Medulla oblongata (tissue), 1 donor: Measurements from ENCODE around the gene ZNF217.
A peak's percentile ranks its signal among the peaks of the same experiment; 100 is the strongest.
"Not testable (repeated sequence)": the region's sequence is repeated elsewhere in the genome, so short reads cannot be mapped to it uniquely, and the experiment has no call there.

Experiments used
- DNase-seq: peaks from one replicate; pipeline ENCODE4 v3.0.0-alpha.2; 2015; ENCODE audit errors: extremely low spot score

The ZNF217 gene

DNA sequence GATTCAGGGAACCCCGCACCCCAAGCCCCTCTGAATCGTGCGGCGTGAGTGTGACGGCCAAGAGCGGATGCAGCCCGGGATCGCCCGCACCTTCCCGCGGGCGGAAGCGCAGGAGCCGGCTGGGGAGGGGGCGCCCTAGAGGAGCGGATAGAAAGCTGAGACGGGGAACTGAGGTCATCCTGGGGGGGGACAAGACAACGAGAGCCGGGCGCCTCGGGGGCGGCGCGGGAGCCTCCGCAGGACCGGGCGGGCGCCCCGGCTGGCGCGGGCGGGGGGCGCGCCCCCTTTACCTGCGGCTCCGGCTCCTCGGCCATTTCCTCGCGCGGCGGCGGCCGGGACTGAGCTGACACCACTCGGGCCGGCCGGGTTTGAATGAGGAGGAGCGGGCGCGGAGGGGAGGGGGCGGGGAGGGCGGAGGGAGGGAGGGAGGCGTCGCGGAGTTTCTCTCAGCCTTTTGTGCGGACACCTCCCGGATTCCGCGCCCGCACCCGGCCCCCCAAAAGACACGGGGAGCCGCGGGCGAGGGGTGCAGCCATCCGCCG lies at the start of gene ZNF217:
Gene ZNF217 (minus strand): TSS at position 374 of the 542 bp plus-strand sequence. CDS start 11,013 bp downstream, outside the sequence.
- peak; percentile 51 for DNase-seq

DNA sequence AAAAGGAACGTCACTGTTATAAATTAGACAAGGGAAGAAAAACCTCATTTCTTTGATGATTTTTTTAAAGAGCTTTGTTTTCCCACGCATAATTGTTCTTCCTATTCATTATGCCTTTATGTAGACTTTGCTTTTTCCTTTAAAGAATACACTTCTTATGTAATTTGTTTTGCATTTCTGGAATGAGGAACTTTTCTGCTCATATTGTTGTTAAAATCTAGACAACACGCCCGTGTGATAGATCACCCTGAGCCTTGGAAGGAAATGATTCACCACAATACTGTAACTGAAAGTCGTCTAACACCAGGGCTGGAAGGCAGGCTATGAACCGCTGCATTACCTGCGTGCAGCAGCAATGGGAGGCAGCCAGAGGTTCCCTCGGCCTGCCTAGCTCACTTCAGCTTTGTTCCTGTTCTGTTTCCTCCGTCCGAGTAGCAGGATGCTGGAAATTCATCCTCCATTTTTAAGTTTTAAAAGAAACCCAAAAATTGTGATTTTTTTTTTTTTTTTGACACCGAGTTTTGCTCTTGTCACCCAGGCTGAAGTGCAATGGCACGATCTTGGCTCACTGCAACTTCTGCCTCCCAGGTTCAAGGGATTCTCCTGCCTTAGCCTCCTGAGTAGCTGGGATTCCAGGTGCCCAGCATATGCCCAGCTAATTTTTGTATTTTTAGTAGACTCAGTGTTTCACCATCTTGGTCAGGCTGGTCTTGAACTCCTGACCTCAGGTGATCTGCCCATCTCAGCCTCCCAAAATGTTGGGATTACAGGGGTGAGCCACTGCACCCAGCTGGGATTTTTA lies 49.6 kb upstream of the ZNF217 start:
- peak; percentile 47 for DNase-seq

DNA sequence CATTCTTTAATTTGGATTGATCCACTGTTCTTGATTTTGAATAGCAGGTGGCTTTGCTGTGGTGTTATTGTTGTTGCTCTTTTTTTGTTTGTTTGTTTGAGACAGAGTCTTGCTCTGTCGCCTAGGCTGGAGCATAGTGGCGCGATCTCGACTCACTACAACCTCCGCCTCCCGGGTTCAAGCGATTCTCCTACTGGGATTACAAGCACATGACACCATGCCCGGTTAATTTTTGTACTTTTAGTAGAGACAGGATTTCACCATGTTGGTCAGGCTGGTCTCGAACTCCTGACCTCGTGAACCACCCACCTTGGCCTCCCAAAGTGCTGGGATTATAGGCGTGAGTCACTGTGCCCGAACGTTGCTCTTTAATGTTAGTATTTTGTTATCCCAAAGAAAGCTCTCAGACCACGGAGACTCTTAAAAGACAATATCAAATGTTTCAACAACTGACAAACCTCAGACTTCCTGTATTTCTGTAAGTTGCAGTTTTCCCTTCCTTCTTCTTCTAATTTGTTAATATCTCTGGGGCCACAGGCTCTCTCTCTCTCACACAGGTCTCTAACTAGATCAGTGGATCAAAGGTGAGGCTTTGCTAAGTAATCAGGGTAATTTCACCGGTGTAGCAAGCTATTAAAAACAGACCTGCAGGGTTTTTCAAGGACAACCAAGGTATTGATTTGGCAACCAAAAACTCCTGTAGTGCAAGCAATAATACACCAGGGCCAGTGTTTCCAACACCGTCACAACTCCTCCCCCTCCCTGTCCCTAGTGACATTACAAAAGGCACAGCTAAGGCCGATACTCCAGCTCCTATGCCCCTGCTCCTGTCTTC lies 48.8 kb upstream of the ZNF217 start:
- DNase-seq: peak; percentile 68

DNA sequence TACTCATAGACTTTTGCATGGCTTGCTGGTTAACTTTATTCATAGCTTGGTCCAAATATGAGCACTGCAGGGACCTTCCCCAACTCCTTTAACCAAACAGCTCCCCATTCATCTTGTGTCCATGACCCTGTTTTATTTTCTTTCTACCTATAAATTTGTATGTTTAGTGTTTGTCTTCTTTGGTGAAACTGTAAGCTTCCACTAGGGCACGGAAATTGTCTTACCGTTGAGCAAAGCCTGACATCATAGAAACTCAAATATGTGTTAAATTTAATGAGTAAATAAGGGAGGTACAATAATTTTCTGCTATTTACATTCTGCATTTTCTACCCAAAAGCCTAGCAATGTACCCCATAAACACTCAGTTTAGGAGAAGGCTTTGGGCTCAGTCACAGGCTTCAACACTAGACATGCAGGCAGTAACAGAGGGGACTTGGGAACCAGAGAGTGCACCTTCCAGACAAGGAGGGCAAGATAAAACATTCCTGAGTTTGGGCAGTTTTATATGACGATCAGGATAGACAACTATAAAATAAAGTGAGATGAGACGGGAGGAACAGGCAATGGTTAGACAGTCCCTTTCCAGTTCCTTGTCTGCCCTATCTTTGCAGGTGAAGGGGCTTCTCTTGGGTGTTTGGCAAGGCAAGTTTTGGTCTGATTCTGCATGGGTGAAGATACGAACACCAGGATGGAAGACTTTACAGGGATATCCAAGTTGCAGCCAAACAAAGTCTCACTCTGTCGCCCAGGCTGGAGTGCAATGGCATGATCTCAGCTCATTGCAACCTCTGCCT lies 46.2 kb upstream of the ZNF217 start:
- no peak for DNase-seq

DNA sequence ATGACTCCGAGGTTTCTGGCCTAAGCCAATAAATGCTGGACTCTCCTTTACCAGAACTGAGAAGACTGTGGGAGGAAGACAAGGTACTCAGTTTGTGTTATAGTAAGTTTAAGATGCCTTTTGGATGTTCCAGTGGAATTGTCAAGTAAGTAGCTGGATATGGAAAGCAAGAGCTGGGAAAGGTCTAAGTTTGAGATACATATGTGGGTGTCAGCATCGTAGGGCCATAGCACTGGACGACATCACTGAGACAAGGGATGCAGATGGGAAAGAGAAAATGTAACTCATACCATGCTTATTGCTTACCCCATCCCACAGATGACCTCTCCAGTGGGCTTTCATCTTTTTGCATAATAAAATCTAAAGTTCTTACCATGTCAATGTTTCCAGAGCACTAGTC lies 45.5 kb upstream of the ZNF217 start:
- no peak for DNase-seq

DNA sequence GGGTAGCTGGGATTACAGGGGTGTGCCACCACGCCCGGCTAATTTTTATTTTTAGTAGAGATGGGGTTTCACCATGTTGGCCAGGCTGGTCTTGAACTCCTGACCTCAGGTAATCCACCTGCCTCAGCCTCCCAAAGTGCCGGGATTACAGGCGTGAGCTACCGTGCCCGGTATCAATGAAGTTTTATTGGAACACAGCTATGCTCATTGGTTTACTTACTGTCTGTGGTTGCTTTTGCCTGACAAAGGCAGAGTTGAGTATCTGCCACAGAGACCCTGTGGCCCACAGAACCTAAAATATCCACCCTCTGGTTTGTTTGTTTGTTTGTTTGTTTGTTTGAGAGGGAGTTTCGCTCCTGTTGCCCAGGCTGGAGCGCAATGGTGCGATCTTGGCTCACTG lies 43.7 kb upstream of the ZNF217 start:
- not testable (repeated sequence) for DNase-seq

DNA sequence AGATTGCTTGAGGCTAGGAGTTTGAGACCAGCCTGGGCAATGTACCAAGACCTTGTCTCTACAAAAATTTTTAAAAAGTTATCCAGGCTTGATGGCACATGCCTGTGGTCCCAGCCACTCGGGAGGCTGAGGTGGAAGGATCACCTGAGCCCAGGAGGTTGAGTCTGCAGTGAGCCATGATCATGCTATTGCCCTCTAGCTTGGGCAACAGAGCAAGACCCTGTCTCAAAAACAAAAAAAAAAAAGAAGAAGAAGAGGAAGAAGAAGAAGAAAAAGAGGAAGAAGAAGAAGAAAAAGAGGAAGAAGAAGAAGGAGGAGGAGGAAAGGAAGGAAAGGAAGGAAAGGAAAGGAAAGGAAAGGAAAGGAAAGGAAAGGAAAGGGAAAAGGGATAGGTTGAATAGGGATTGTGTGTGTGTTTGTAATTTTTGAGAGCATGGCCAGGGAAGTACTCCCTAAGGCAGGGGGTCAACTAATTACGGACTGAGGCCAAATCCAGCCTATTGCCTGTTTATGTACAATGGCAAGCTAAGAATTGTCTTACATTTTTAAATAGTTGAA lies 43.0 kb upstream of the ZNF217 start:
- no peak for DNase-seq

DNA sequence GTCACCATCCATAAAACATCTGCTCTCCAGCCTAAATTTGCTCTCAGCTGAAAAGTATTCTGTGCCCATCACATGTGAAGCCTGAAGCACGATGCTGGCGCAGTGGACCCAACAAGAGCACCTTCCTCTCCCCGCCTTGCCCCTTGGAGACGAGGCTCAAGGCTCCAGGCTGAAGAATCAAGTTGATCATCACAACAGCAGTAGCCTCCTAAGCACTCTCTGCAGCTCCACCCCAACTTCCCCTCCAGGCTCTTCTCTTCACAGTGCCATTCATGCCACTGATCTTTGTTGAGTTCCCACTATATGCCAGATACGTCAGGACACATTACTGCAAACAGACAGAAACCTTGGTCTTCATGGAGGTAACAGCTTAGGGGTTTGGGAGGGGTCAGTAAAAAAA lies 41.6 kb upstream of the ZNF217 start:
- DNase-seq: no peak

DNA sequence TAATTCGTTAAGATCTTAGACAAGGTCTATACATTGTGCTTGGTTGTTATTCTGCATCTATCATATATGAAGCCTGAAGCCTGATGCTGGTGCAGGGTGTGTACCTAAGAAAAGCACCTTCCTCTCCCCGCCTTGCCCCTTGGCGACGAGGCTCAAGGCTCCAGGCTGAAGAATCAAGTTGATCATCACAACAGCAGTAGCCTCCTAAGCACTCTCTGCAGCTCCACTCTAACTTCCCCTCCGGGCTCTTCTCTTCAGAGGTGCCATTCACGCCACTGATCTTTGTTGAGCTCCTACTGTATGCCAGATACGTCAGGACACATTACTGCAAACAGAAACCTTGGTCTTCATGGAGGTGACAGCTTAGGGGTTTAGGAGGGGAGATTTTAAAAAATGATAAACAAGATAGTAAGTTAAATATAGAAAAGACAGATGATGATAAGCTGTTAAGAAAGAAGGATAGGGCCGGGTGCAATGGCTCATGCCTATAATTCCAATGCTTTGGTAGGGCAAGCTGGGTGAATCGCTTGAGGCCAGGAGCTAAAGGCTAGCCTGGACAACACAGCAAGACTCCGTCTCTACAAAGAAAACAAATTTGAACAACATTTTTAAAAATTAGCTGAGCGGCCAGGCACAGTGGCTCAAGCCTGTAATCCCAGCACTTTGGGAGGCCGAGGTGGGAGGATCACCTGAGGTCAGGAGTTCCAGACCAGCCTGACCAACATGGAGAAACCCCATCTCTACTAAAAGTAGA lies 38.4 kb upstream of the ZNF217 start:
- DNase-seq: no peak

DNA sequence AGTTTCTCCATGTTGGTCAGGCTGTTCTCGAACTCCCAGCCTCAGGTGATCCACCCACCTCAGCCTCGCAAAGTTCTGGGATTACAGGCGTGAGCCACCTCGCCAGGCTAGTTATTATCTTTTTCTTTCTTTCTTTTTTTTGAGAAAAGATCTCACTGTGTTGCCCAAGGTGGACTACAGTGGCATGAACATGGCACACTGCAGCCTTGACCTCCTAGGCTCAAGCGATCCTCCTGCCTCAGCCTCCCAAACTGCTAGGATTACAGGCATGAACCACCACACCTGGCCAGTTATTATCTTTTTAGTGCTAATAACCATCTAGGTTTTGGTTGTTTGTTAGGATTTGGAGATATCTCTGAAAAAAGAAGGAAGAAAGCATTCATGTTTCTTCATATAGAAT lies 35.8 kb upstream of the ZNF217 start:
- no peak for DNase-seq

DNA sequence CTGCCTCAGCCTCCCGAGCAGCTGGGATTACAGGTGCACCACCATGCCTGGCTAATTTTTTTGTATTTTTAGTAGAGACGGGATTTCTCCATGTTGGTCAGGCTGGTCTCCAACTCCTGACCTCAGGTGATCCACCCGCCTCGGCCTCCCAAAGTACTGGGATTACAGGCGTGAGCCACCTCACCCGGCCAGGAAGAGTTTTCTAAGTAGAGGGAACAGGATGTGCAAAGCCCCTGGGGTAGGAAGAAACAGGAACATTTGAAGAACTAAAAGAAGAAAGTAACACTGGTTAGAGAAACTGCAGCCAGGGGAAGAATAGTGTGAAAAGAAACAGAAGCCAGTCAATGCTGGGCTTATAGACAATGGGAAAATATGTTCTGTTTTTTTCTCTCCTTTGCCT lies 35.1 kb upstream of the ZNF217 start:
- not testable (repeated sequence) for DNase-seq

DNA sequence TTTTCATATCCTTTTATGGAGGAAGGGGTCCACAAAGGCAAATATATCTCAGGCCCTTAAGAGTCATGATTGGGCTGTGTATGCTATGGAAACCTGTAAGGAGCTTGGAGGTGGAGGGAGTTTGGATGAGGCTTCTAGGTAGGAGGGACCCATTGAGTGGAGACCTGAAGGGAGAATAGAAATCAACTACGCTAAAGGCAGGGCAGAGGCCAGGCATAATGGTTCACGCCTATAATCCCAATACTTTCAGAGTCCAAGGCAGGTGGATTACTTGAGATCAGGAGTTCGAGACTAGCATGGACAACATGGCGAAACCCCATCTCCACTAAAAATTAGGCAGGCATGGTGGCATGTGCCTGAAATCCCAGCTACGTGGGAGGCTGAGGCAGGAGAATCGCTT lies 34.4 kb upstream of the ZNF217 start:
- no peak for DNase-seq

DNA sequence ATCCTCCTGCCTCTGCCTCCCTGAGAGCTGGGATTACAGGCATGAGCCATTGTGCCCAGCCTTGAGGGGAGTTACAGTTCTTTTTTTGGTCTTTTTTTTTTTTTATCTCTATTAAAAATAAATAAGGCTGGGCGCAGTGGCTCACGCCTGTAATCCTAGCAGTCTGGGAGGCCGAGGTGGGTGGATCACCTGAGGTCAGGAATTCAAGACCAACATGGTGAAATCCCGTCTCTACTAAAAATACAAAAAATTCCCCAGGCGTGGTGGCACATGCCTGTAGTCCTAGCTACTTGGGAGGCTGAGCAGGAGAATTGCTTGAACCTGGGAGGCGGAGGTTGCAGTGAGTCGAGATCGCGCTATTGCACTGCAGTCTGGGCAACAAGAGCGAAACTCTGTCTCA lies 33.4 kb upstream of the ZNF217 start:
- not testable (repeated sequence) for DNase-seq

DNA sequence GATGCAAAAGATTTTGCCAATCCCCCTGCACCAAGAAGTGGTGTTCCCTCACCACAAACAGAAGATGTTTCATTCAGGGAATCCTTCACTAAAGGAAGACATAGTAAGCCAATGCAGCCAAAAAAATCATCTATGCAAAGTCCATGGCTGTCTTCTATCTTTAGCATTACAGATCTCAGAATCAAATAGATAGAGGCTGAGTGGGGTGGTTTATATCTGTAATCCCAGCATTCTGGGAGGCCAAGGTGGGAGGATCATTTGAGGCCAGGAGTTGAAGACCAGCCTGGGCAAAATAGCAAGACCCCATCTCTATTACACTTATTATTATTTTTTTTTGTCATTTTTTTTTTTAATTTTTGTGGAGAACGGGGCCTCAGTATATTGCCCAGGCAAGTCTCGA lies 32.9 kb upstream of the ZNF217 start:
- no peak for DNase-seq

DNA sequence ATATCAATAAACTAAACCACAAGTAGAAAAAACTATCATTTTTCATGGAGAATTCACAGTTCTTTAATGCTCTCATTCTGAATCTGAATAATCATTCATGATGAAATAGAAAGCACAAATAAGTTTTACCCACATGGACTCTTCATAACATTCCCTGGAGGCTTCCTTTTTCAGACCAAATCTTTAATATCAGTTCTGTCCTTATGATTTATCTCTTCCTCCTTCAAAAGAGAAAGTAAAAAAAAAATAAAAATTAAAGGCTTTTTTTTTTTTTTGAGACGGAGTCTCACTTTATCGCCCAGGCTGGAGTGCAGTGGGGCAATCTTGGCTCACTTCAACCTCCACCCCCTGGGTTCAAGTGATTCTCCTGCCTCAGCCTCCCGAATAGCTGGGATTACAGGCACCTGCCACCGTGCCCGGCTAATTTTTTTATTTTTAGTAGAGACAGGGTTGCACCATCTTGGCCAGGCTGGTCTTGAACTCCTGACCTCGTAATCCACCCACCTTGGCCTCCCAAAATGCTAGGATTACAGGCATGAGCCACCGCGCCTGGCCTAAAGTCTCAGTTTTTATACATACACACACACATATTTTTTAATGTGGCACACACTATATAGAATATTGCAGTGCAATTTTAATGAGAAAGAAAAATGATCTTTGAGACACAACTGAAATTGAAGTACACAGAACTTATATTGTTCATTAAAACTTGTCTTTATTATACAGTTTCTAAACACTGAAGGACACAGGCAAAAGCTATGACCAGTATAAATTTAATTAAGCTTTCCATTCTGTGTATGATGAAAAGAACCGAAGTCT lies 31.9 kb upstream of the ZNF217 start:
- no peak for DNase-seq

DNA sequence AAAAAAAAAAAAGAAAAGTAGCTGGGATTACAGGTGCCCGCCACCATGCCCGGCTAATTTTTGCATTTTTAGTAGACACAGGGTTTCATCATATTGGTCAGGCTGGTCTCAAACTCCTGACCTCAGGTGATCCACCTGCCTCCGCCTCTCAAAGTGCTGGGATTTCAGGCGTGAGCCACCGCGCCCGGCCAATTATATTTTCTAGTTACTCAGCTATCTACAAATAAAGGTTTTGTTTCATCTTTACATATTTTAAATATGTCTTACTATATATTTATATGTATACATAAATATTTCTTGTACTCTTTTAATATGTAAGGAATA lies 31.2 kb upstream of the ZNF217 start:
- not testable (repeated sequence) for DNase-seq

DNA sequence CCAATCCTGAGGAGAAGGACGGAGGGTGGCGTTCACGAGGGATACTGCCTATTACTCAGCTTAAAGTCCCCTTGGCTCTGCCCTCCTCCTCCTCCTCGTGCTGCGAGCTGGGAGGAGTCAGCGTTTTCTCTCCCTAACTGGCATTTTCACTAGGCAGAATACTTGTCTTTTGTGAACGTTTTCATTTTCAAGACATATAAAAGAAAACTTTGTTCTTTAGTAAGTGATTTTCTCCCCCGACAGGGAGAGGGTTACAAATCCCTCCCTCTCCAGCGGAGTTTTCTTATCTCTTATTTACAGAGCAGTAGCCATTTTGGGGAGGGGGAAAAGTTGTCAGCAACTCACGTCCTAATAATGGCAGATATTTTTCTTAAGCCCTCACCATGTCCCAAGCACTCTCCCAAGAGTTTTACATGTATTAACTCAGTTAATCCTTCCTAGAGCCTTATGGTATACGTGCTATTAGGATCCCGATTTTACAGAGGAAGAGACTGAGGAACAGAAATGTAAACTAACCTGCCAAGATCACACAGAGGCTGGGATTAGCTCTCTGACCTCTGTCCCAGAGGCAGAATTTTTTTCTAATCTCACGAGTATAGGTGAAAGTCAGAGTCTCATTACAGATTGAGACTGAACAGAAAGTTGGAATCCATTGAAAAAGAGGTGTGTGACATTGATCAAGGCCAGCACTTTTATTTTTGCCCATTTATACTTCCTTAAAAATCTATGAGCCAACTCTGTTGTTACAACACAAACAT lies 30.0 kb upstream of the ZNF217 start:
- DNase-seq: peak; percentile 80

DNA sequence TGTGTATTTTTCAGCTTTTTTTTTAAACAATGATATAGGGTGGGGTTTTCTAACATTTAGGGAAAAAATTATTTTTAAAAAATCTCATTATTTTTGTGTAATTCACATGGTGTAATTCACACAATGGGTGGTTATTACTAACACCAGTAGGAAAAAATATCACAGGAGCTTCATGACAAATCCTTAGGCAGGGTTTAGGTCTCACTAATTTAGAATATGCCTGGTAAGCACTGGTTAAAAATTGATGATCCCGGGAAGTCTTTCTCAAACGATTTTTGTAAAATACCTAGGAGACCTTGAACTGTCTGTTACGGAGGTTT lies 29.5 kb upstream of the ZNF217 start:
- no peak for DNase-seq
